Dendritic cell treated with granulocyte-macrophage colony-stimulating factor and Interleukin-4, amounts not matched to agents 40 ng/mL and 50 ng/mL, for 4 days (primary cell): ENCODE results near the gene PDE11A.

ENCODE experiments used
- H3K27ac Mint-ChIP-seq: one replicate; pipeline ENCODE4 v1.8.0; 2022; ENCODE audit warnings: mild to moderate bottlenecking, mixed read lengths
- H3K27me3 Mint-ChIP-seq: one replicate; pipeline ENCODE4 v1.8.0; 2022; ENCODE audit warnings: mild to moderate bottlenecking, mixed read lengths
- H3K36me3 Mint-ChIP-seq: one replicate; pipeline ENCODE4 v1.8.0; 2022; ENCODE audit warnings: low read depth, mixed read lengths
- H3K4me1 Mint-ChIP-seq: one replicate; pipeline ENCODE4 v1.8.0; 2022; ENCODE audit warnings: low read depth, mixed read lengths
- H3K4me3 Mint-ChIP-seq: one replicate; pipeline ENCODE4 v1.8.0; 2022; ENCODE audit warnings: mild to moderate bottlenecking, moderate library complexity, mixed read lengths
- H3K9me3 Mint-ChIP-seq: one replicate; pipeline ENCODE4 v1.8.0; 2022; ENCODE audit warnings: mixed read lengths
- intact Hi-C: fragments of 100-400 bp; cut with micrococcal nuclease; formaldehyde crosslinking; loops from one replicate; pipeline ENCODE4 v1.15.0; 2022

Gene PDE11A

GRCh38 chr2:177669201-177669600 lies 403.4 kb downstream of the PDE11A start:
- Mint-ChIP-seq H3K4me1 (no peaks in the 10 kb centered on the region), H3K27ac (no peak overlapping the region), H3K27me3 (no peaks in the 10 kb centered on the region), H3K9me3 (no peaks in the 10 kb centered on the region), H3K36me3 (no peaks in the 10 kb centered on the region), H3K4me3 (no peak overlapping the region)
- intact Hi-C loops = no loop called here

- Mint-ChIP-seq H3K27ac (no peak overlapping the region), H3K9me3 (no peaks in the 10 kb centered on the region), H3K27me3 (no peaks in the 10 kb centered on the region), H3K4me1 (no peaks in the 10 kb centered on the region), H3K36me3 (no peaks in the 10 kb centered on the region), H3K4me3 (no peak overlapping the region)
- intact Hi-C loops = no loop called here
Measured at GRCh38 chr2:177668617-177669016, 404.0 kb downstream of the PDE11A start.

DNA sequence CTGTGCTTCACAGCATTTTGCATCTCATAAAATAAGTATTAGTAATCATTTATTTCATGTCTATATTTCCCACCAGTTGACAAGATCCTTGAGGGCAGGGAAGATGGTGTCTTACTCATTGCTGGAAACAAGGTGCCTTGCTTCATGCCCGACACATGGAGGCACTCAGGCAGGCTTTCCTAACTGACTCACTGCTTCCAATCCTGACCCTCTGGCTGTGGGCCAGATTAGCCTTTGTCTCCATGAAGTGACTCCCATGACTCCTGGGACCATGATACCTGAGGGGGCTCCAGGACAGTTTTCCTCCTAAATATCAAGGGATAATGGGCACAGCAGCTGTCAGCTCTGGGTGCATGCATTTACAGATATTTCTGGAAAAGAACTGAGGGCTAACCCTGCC lies 405.0 kb downstream of the PDE11A start:
- Mint-ChIP-seq H3K4me3 (no peak overlapping the region), H3K36me3 (no peaks in the 10 kb centered on the region), H3K4me1 (no peaks in the 10 kb centered on the region), H3K27me3 (no peaks in the 10 kb centered on the region), H3K27ac (no peak overlapping the region), H3K9me3 (no peaks in the 10 kb centered on the region)
- intact Hi-C loops = no loop called here

GRCh38 chr2:177666408-177666807 lies 406.2 kb downstream of the PDE11A start:
- intact Hi-C loops = no loop called here
- Mint-ChIP-seq H3K4me3 (no peak overlapping the region), H3K27ac (no peak overlapping the region), H3K36me3 (no peaks in the 10 kb centered on the region), H3K27me3 (no peaks in the 10 kb centered on the region), H3K4me1 (no peaks in the 10 kb centered on the region), H3K9me3 (no peaks in the 10 kb centered on the region)

- no peaks in the 10 kb centered on the region for H3K36me3 Mint-ChIP-seq
- H3K4me1 Mint-ChIP-seq = no peaks in the 10 kb centered on the region
- no peaks in the 10 kb centered on the region for H3K27me3 Mint-ChIP-seq
- no peak overlapping the region for H3K27ac Mint-ChIP-seq
- intact Hi-C loops = no loop called here
- H3K4me3 Mint-ChIP-seq = no peak overlapping the region
- H3K9me3 Mint-ChIP-seq = no peaks in the 10 kb centered on the region
Measured at GRCh38 chr2:177665948-177666347, 406.6 kb downstream of the PDE11A start.

DNA sequence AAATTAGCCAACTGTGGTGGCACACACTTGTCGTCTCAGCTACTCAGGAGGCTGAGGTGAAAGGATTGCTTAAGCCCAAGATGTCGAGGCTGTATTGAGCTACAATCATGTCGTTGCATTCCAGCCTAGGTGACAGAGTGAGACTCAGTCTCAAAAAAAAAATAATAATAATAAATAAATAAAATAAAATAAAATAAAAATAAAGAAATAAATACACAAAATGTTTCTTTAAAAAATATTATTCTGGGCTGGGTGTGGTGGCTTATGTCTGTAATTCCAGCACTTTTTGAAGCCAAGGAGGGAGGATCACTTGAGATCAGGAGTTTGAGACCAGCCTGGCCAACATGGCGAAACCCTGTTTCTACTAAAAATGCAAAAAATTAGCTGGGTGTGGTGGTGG lies 407.2 kb downstream of the PDE11A start:
- no peaks in the 10 kb centered on the region for H3K4me1 Mint-ChIP-seq
- intact Hi-C loops = no loop called here
- H3K27me3 Mint-ChIP-seq = no peaks in the 10 kb centered on the region
- H3K9me3 Mint-ChIP-seq = no peaks in the 10 kb centered on the region
- H3K27ac Mint-ChIP-seq = no peak overlapping the region
- H3K36me3 Mint-ChIP-seq = no peaks in the 10 kb centered on the region
- H3K4me3 Mint-ChIP-seq = no peak overlapping the region

- no peaks in the 10 kb centered on the region for H3K36me3 Mint-ChIP-seq
- intact Hi-C loops = no loop called here
- no peak overlapping the region for H3K27ac Mint-ChIP-seq
- H3K4me1 Mint-ChIP-seq = no peaks in the 10 kb centered on the region
- H3K4me3 Mint-ChIP-seq = no peak overlapping the region
- H3K9me3 Mint-ChIP-seq = no peaks in the 10 kb centered on the region
- no peaks in the 10 kb centered on the region for H3K27me3 Mint-ChIP-seq
Measured at GRCh38 chr2:177662895-177663294, 409.7 kb downstream of the PDE11A start.

GRCh38 chr2:177660742-177661141 lies 411.8 kb downstream of the PDE11A start:
- Mint-ChIP-seq H3K27ac (no peak overlapping the region), H3K36me3 (no peaks in the 10 kb centered on the region), H3K9me3 (no peaks in the 10 kb centered on the region), H3K27me3 (no peaks in the 10 kb centered on the region), H3K4me3 (no peak overlapping the region), H3K4me1 (no peaks in the 10 kb centered on the region)
- intact Hi-C loops = no loop called here

DNA sequence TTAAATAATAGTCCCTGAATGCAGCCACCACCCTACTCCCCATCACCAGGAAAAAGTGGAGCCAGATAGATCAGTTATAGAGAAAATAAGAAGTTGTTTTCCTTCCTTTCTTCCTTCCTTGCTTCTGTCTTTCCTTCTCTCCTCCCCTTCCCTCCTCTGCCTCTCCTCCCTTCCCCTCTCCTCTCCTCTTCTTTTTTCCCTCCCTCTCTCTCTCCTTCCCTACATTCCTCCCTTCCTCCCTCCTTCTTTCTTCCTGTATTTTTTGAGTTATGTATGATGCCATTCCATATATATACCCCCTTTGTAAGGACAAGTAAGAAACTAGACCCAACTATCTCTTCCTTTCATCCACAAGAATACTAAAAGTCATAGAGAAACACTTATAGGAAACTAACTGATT lies 414.3 kb downstream of the PDE11A start:
- intact Hi-C loops = no loop called here
- no peaks in the 10 kb centered on the region for H3K4me1 Mint-ChIP-seq
- H3K36me3 Mint-ChIP-seq = no peaks in the 10 kb centered on the region
- no peaks in the 10 kb centered on the region for H3K27me3 Mint-ChIP-seq
- H3K27ac Mint-ChIP-seq = no peak overlapping the region
- H3K9me3 Mint-ChIP-seq = no peaks in the 10 kb centered on the region
- H3K4me3 Mint-ChIP-seq = no peak overlapping the region

- H3K4me3 Mint-ChIP-seq = no peak overlapping the region
- no peaks in the 10 kb centered on the region for H3K36me3 Mint-ChIP-seq
- intact Hi-C loops = no loop called here
- H3K27me3 Mint-ChIP-seq = peaks cover 4% of the 10 kb centered on the region
- no peak overlapping the region for H3K27ac Mint-ChIP-seq
- H3K9me3 Mint-ChIP-seq = no peaks in the 10 kb centered on the region
- H3K4me1 Mint-ChIP-seq = no peaks in the 10 kb centered on the region
Measured at GRCh38 chr2:177651833-177652232, 420.7 kb downstream of the PDE11A start.

DNA sequence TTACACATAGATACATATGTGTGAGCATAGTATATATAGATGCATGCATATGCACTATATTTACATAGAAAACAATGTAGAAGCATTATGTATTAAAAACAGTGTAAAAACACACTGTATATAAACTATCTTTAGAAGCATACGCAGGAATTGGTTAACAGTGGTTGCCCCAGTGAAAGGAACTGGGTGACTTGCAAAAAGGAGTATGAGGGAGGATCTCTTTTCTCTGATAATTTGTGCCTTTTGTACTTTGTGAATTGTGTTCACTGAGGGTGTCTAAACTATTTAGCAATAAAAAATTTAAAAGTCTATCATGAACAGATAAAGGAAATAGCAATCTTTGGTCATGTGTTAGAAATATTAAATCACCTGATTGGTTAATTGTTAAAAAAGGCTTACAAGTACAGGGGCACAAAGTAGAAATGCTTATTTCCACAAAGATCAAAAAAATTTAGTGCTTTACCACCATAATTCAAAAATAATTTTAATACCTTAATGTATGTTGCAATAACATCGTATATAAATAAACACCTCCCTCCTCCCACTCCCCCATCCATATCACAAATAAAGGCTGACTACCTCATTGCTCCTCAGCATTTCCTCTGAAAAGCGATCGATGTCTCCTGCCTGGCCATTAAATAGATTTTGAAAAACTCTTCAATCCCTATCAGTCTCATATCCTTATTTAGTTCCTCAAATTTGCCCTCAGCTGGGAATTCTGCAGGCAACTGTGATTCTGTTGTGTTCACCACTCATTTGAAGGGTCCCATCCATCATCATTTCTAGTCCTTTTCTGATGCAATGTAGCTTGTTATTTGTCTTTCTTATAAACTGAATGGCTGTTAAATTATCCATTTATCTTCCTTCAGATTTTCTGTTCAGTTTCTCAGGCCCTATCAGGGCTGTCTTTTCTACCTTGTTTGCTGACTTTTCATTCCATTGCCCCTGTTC lies 422.7 kb downstream of the PDE11A start:
- intact Hi-C loops = no loop called here
- Mint-ChIP-seq H3K9me3 (no peaks in the 10 kb centered on the region), H3K27ac (no peak overlapping the region), H3K4me1 (no peaks in the 10 kb centered on the region), H3K36me3 (no peaks in the 10 kb centered on the region), H3K4me3 (no peak overlapping the region), H3K27me3 (peaks cover 4% of the 10 kb centered on the region)

- H3K9me3 Mint-ChIP-seq = peaks cover 12% of the 10 kb centered on the region
- H3K4me1 Mint-ChIP-seq = no peaks in the 10 kb centered on the region
- H3K4me3 Mint-ChIP-seq = no peak overlapping the region
- H3K27ac Mint-ChIP-seq = no peak overlapping the region
- no peaks in the 10 kb centered on the region for H3K27me3 Mint-ChIP-seq
- intact Hi-C loops = no loop called here
- H3K36me3 Mint-ChIP-seq = no peaks in the 10 kb centered on the region
Measured at GRCh38 chr2:177646791-177647190, 425.8 kb downstream of the PDE11A start.

DNA sequence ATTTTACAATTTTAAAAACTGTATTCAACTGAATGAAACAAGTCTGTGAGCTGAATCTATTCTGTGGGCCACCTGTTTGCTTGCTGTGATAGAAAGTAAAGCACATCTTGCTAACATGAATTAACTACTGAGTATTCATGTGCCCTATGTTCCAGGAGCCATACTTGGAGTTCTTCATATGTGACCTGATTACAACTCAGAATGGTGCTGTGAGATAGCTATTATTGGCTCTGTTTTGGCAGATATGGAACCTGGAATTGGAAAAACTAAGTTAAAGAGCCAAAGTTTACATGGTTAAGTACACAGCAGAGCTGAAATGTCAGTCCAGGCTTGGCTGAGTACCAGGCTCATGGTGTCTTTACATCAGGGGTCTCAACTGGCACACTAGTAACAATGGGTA lies 426.3 kb downstream of the PDE11A start:
- no peak overlapping the region for H3K27ac Mint-ChIP-seq
- H3K4me3 Mint-ChIP-seq = no peak overlapping the region
- peaks cover 12% of the 10 kb centered on the region for H3K9me3 Mint-ChIP-seq
- H3K36me3 Mint-ChIP-seq = no peaks in the 10 kb centered on the region
- H3K4me1 Mint-ChIP-seq = no peaks in the 10 kb centered on the region
- intact Hi-C loops = no loop called here
- H3K27me3 Mint-ChIP-seq = no peaks in the 10 kb centered on the region

DNA sequence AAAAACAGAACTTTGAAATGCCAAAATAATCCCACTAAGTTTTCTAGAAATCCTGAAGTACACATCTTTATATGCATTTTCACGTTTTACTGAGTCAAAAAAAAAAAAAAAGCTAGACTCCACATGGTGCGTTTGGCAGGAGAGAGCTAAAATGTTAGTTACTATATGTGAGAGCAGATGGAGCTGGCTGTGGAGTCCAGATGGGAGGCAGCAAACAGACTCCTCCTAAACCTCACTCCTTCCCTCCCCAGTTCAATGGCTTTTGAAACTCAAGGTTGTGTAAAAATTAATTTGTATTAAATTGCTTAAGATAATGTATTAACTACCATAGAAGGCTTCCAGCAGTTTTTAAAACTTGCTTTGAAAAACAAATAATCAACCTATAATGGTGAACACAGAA lies 431.2 kb downstream of the PDE11A start:
- H3K4me1 Mint-ChIP-seq = no peaks in the 10 kb centered on the region
- no peaks in the 10 kb centered on the region for H3K36me3 Mint-ChIP-seq
- no peaks in the 10 kb centered on the region for H3K27me3 Mint-ChIP-seq
- no peak overlapping the region for H3K27ac Mint-ChIP-seq
- H3K4me3 Mint-ChIP-seq = no peak overlapping the region
- intact Hi-C loops = no loop called here
- H3K9me3 Mint-ChIP-seq = peaks cover 12% of the 10 kb centered on the region

DNA sequence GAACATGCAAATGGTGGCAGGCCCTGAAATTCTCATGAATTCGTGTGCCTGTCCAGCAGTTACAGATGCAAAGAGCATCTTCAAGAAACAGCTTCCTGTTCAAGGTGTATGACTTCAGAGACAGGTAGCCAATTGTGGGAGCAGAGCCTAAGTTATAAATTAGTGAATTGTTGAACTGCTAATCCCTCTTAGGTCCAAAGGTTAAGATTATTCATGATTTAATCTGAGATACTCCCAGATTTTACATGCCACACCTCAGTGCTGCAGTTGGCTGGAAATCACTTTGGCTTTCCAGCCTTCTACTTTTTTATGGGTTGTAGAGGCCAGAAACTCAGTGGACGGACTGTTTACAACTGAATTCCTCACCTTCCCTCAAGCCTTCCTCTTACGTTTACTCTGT lies 432.2 kb downstream of the PDE11A start:
- H3K4me1 Mint-ChIP-seq = no peaks in the 10 kb centered on the region
- no peak overlapping the region for H3K4me3 Mint-ChIP-seq
- intact Hi-C loops = no loop called here
- no peaks in the 10 kb centered on the region for H3K27me3 Mint-ChIP-seq
- H3K9me3 Mint-ChIP-seq = peaks cover 12% of the 10 kb centered on the region
- no peaks in the 10 kb centered on the region for H3K36me3 Mint-ChIP-seq
- no peak overlapping the region for H3K27ac Mint-ChIP-seq
